Trophoblast cell (in vitro differentiated cells and primary cell): ENCODE results near the gene IFT52.
A peak's percentile ranks its signal among the peaks of the same experiment; 100 is the strongest.

Experiments used
- DNase-seq, 2 donors: peaks; one replicate each; pipeline ENCODE4 v3.0.0-alpha.2; 2016
- H2AFZ ChIP-seq: 2 replicates; pipeline ENCODE4 v1.6.1; 2013; ENCODE audit warnings: low read length, moderate library complexity, mild to moderate bottlenecking; ENCODE audit not compliant: insufficient read depth, poor library complexity
- H2AK5ac ChIP-seq: 2 replicates; pipeline ENCODE4 v1.6.1; 2013; ENCODE audit warnings: mild to moderate bottlenecking, low read length
- H2BK120ac ChIP-seq: 2 replicates; pipeline ENCODE4 v1.6.1; 2013; ENCODE audit warnings: low read length, mild to moderate bottlenecking, moderate library complexity; ENCODE audit not compliant: insufficient read depth, poor library complexity
- H2BK12ac ChIP-seq: 2 replicates; pipeline ENCODE4 v1.6.1; 2013; ENCODE audit warnings: mild to moderate bottlenecking, low read length, moderate library complexity
- H2BK5ac ChIP-seq: 2 replicates; pipeline ENCODE4 v1.6.1; 2013; ENCODE audit warnings: low read length, low read depth, moderate library complexity, mild to moderate bottlenecking; ENCODE audit not compliant: poor library complexity
- H3K14ac ChIP-seq: 2 replicates; pipeline ENCODE4 v1.6.1; 2013; ENCODE audit warnings: mild to moderate bottlenecking, low read length
- H3K18ac ChIP-seq: 2 replicates; pipeline ENCODE4 v1.6.1; 2013; ENCODE audit warnings: mild to moderate bottlenecking, low read length
- H3K23ac ChIP-seq: 2 replicates; pipeline ENCODE4 v1.6.1; 2013; ENCODE audit warnings: low read length
- H3K27ac ChIP-seq: 2 replicates; pipeline ENCODE4 v1.5.1; 2013; ENCODE audit warnings: low read depth, mild to moderate bottlenecking, inconsistent platforms, low read length, moderate library complexity
- H3K27me3 ChIP-seq: 2 replicates; pipeline ENCODE4 v1.6.1; 2013; ENCODE audit warnings: inconsistent platforms, mild to moderate bottlenecking, low read length, moderate library complexity; ENCODE audit not compliant: insufficient read depth
- H3K36me3 ChIP-seq, 2 experiments: 1 replicate in 1 of 2; 2 replicates in 1 of 2; pipeline ENCODE4 v1.6.1; 2013; ENCODE audit warnings: low read length in 2 of 2, mild to moderate bottlenecking in 2 of 2, moderate library complexity in 1 of 2; ENCODE audit not compliant: insufficient read depth in 2 of 2, control insufficient read depth in 1 of 2
- H3K4ac ChIP-seq: 2 replicates; pipeline ENCODE4 v1.6.1; 2013; ENCODE audit warnings: low read depth, mild to moderate bottlenecking, low read length, moderate library complexity
- H3K4me1 ChIP-seq, 2 experiments: 1 replicate in 1 of 2; 2 replicates in 1 of 2; pipeline ENCODE4 v1.6.1; 2013; ENCODE audit warnings: low read length in 2 of 2, mild to moderate bottlenecking in 2 of 2, moderate library complexity in 1 of 2; ENCODE audit not compliant: insufficient read depth in 2 of 2, control insufficient read depth in 1 of 2
- H3K4me2 ChIP-seq: 2 replicates; pipeline ENCODE4 v1.6.1; 2013; ENCODE audit warnings: inconsistent platforms, mild to moderate bottlenecking, low read length, moderate library complexity
- H3K4me3 ChIP-seq: 2 replicates; pipeline ENCODE4 v1.5.1; 2013; ENCODE audit warnings: mild to moderate bottlenecking, low read depth, low read length, inconsistent platforms
- H3K79me1 ChIP-seq: one replicate; pipeline ENCODE4 v1.6.1; 2013; ENCODE audit warnings: low read length
- H3K79me2 ChIP-seq: 2 replicates; pipeline ENCODE4 v1.6.1; 2013; ENCODE audit warnings: low read length, mild to moderate bottlenecking; ENCODE audit not compliant: control insufficient read depth, insufficient read depth, poor library complexity
- H3K9ac ChIP-seq: 2 replicates; pipeline ENCODE4 v1.6.1; 2013; ENCODE audit warnings: mild to moderate bottlenecking, low read length
- H3K9me3 ChIP-seq: 2 replicates; pipeline ENCODE4 v1.6.1; 2013; ENCODE audit warnings: low read depth, mild to moderate bottlenecking, control low read depth, inconsistent platforms, low read length; ENCODE audit not compliant: insufficient read depth
- H4K12ac ChIP-seq: 2 replicates; pipeline ENCODE4 v1.6.1; 2013; ENCODE audit warnings: low read depth, mild to moderate bottlenecking, low read length, moderate library complexity
- H4K8ac ChIP-seq: 2 replicates; pipeline ENCODE4 v1.6.1; 2013; ENCODE audit warnings: low read depth, mild to moderate bottlenecking, low read length, moderate library complexity
- H4K91ac ChIP-seq: one replicate; pipeline ENCODE4 v1.6.1; 2013; ENCODE audit warnings: low read depth, mild to moderate bottlenecking, low read length, moderate library complexity
- WGBS: extraction: QIAGEN DNeasy Blood & Tissue Kit; methylation state at CpG from one replicate; pipeline ENCODE4 v1.1.7; 2013; ENCODE audit warnings: missing lambda C conversion rate; ENCODE audit not compliant: insufficient read length, insufficient coverage; ENCODE audit errors: extremely low coverage; 5-methylcytosine and 5-hydroxymethylcytosine counted together

Gene IFT52

GRCh38 chr20:43549416-43550065 is 41.2 kb upstream of the IFT52 start:
- Histone ChIP-seq H3K4me3 (no peak overlapping the region), H2BK12ac (no peak overlapping the region), H3K14ac (no peak overlapping the region), H3K4me2 (no peak overlapping the region), H3K79me2 (no peaks in the 10 kb centered on the region), H2AK5ac (no peak overlapping the region), H2AFZ (no peak overlapping the region), H3K23ac (no peak overlapping the region), H3K18ac (no peak overlapping the region), H2BK5ac (no peak overlapping the region), H3K9me3 (peaks cover 7% of the 10 kb centered on the region), H3K36me3 (peaks cover 0 to 3% of the 10 kb centered on the region in 2 experiments), H4K8ac (no peak overlapping the region), H3K9ac (no peak overlapping the region), H3K27me3 (no peaks in the 10 kb centered on the region), H3K27ac (no peak overlapping the region), H3K79me1 (no peaks in the 10 kb centered on the region), H3K4ac (no peak overlapping the region), H4K12ac (no peak overlapping the region), H4K91ac (no peak overlapping the region), H3K4me1 (no peaks in the 10 kb centered on the region), H2BK120ac (no peak overlapping the region)
- no peak for DNase-seq
- WGBS: no CpG with 5 or more reads among the region's 4 CpGs

GRCh38 chr20:43550456-43550855 is 40.3 kb upstream of the IFT52 start:
- Histone ChIP-seq H3K27ac (no peak overlapping the region), H3K9ac (no peak overlapping the region), H3K18ac (no peak overlapping the region), H3K4me3 (no peak overlapping the region), H3K14ac (no peak overlapping the region), H3K23ac (no peak overlapping the region), H2AK5ac (no peak overlapping the region), H2BK120ac (no peak overlapping the region), H3K79me2 (no peaks in the 10 kb centered on the region), H2BK5ac (no peak overlapping the region), H3K9me3 (peaks cover 7% of the 10 kb centered on the region), H2BK12ac (no peak overlapping the region), H3K4me1 (no peaks in the 10 kb centered on the region), H4K12ac (no peak overlapping the region), H4K91ac (no peak overlapping the region), H2AFZ (no peak overlapping the region), H3K27me3 (no peaks in the 10 kb centered on the region), H3K4me2 (no peak overlapping the region), H3K4ac (no peak overlapping the region), H3K36me3 (peaks cover 0 to 3% of the 10 kb centered on the region in 2 experiments), H4K8ac (no peak overlapping the region), H3K79me1 (no peaks in the 10 kb centered on the region)
- no peak for DNase-seq
- WGBS: no CpG with 5 or more reads among the region's 2 CpGs

GRCh38 chr20:43554369-43554768 is 36.4 kb upstream of the IFT52 start:
- Histone ChIP-seq H2BK5ac (no peak overlapping the region), H3K18ac (no peak overlapping the region)

GRCh38 chr20:43558412-43559146 is 32.2 kb upstream of the IFT52 start, which contains the start of gene SGK2:
Gene SGK2 (plus strand): TSS chr20:43559027. CDS start chr20:43566496, 7,469 bp downstream.
- Histone ChIP-seq H3K9me3 (peaks cover 1% of the 10 kb centered on the region), H3K9ac (no peak within 1 kb of the TSS), H3K27me3 (no peaks in the 10 kb centered on the region), H3K4me3 (no peak within 1 kb of the TSS), H2BK120ac (no peak within 1 kb of the TSS), H3K36me3 (no peaks in the 10 kb centered on the region), H4K8ac (peak within 1 kb of the TSS; percentile 30), H2AK5ac (no peak within 1 kb of the TSS), H3K4me1 (peaks cover 8 to 12% of the 10 kb centered on the region in 2 experiments), H2BK12ac (no peak within 1 kb of the TSS), H3K4ac (no peak within 1 kb of the TSS), H2BK5ac (no peak within 1 kb of the TSS), H3K18ac (no peak within 1 kb of the TSS), H2AFZ (no peak within 1 kb of the TSS), H3K79me2 (no peaks in the 10 kb centered on the region), H3K14ac (no peak within 1 kb of the TSS), H3K79me1 (peaks cover 2% of the 10 kb centered on the region), H4K12ac (no peak within 1 kb of the TSS), H3K4me2 (no peak within 1 kb of the TSS), H4K91ac (no peak within 1 kb of the TSS), H3K23ac (no peak within 1 kb of the TSS), H3K27ac (no peak within 1 kb of the TSS)
- WGBS: no CpG with 5 or more reads among the region's 12 CpGs
- peak; percentile 60 to 64 for DNase-seq

More at GRCh38 chr20:43554369-43554768, 36.4 kb upstream of the IFT52 start:
- no peak overlapping the region for H3K4me3 ChIP-seq
- H2BK12ac ChIP-seq: no peak overlapping the region
- H2AFZ ChIP-seq: no peak overlapping the region
- H3K79me2 ChIP-seq: no peaks in the 10 kb centered on the region
- no peak overlapping the region for H4K8ac ChIP-seq
- H3K9ac ChIP-seq: no peak overlapping the region
- H3K4ac ChIP-seq: no peak overlapping the region
- H3K9me3 ChIP-seq: peaks cover 1% of the 10 kb centered on the region
- H4K91ac ChIP-seq: no peak overlapping the region
- no peak overlapping the region for H3K27ac ChIP-seq
- WGBS: no CpG with 5 or more reads among the region's 3 CpGs
- no peaks in the 10 kb centered on the region for H3K27me3 ChIP-seq
- no peaks in the 10 kb centered on the region for H3K36me3 ChIP-seq
- peaks cover 2% of the 10 kb centered on the region for H3K79me1 ChIP-seq
- no peak overlapping the region for H2AK5ac ChIP-seq
- H3K4me1 ChIP-seq: peaks cover 8 to 12% of the 10 kb centered on the region in 2 experiments
- no peak overlapping the region for H3K23ac ChIP-seq
- no peak for DNase-seq
- no peak overlapping the region for H3K4me2 ChIP-seq
- no peak overlapping the region for H2BK120ac ChIP-seq
- H4K12ac ChIP-seq: no peak overlapping the region
- no peak overlapping the region for H3K14ac ChIP-seq
